SKM-1 treated with dmso at 0.1 percent for 144 hours (cell line): ENCODE data around the gene IGSF21.
"Not testable (repeated sequence)": the region's sequence is repeated elsewhere in the genome, so short reads cannot be mapped to it uniquely, and the experiment has no call there.

Experiments
- DNase-seq: peaks from one replicate; lab custom pipeline; 2025; ENCODE audit not compliant: unreplicated experiment; lab: John Stamatoyannopoulos, UW

The IGSF21 gene

DNA sequence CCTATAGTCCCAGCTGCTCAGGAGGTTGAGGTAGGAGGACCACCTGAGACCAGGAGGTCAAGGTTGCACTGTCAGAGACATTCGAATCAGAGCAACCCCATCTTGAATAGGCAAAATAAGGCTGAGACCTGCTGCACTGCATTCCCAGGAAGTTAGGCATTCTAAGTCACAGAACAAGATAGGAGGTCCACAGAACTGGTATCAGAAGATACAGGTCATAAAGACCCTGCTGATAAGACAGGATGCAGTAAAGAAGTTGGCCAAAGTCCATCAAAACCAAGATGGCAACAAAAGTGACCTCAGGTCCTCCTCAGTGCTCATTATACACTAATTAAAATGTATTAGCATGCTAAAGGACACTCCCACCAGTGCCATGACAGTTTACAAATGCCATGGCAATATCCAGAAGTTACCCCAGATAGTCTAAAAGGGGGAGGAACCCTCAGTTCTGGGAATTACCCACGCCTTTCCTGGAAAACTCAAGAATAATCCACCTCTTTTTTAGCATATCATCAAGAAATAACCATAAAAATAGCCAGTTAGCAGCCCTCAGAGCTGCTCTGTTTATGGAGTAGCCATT, 307.9 kb downstream of the IGSF21 start:
- DNase-seq = no peak

DNA sequence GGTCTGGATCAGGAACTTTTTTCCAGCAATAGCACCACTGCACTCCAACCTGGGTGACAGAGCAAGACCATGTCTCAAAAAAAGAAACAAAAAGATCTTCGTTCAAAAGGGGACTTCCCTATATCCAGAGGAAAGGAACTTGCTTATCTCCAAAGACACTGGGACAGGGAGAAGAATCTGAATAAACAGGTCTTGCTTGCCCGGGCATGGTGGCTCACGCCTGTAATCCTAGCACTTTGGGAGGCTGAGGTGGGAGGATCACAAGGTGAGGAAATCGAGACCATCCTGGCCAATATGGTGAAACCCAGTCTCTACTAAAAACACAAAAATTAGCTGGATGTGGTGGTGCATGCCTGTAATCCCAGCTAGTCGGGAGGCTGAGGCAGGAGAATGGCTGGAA, 308.5 kb downstream of the IGSF21 start:
- not testable (repeated sequence) for DNase-seq

DNA sequence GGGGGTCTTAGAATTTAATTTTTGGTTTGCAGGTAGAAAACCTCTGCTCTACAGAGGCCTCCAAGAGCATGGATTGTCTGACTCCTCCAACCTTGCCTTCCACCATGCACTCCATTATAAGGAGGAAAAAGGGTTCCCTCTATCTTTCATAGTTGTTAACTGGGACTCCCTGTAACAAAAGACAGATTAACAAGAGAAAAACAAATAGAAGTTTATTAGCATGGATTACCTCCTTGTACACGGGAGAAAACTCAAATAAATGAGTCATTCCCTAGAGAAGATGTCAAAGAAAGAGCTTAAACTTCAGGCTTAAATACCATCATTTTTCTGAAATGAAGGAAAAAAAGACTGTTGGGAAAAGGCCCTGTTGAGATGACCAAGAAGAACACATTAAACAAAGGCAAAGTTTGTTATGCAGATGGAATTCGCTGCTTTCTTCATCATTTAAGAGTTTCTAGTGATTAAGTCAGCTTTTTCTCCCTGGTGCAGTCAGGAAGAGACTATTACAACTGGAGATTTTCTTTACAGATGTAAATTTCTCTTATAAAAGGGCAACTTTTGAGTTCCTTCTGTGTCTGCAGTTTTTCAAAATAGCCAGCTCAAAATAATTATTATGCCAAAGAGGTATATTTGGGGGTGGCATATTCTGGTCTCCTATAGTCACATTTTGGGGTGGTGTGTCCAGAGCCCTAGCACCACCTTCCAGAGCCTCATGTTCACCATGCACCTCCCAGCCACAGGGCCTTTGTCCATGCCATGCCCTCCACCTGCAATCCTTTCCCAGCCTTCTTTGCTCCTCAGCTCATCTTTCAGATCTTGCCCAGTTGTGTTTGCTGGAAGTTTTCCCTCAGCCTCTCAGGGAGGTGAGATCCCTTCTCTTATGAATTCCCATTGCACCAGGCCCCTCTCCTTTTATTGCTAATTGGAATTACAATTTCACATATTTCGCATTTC, 310.0 kb downstream of the IGSF21 start:
- DNase-seq = no peak

DNA sequence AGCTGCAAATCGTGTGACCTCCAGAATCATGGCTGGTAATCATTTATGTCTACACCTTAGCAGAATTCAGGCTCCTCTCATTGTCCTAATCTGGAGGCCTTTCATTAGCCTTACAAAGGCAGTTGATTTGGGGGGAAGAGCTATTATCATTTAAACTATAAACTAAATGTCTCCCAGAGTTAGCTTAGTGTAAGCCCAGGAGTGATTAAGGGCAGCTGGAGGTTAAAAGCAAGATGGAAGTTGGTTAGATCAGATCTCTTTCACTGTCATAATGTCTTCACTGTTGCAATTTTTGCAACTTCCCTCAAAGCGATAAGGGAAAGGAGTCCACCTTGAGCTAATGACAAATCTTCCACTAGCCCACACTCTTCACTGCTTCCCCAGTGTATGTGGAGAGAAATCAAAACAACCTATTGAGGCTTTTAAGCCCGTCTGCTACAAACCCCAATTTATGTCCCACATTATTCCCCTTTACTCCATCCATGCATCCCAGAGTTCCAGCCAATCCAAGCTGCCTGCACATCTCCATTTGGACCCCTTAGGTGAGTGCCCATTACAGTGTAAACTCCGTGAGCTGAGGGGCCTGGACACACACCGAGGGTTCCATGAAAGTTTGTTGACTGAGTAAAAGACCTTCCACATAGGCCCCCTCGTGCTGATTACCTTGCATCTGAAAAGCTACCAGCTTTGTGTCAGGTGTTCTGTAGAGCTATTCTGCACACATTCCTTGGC, 311.7 kb downstream of the IGSF21 start:
- no peak for DNase-seq

GRCh38 chr1:18419845-18420184, 312.2 kb downstream of the IGSF21 start:
- DNase-seq = no peak

- DNase-seq = no peak
These were observed 314.6 kb downstream of the IGSF21 start for GRCh38 chr1:18422076-18422777.

GRCh38 chr1:18422954-18423353, 315.4 kb downstream of the IGSF21 start:
- DNase-seq = no peak

- no peak for DNase-seq
These were observed 319.0 kb downstream of the IGSF21 start for GRCh38 chr1:18426580-18426979.
